Gastroesophageal sphincter (tissue), 4 donors: ENCODE data around the gene ST6GALNAC6. TPM values are rescaled to one million over a fixed set of nuclear protein-coding genes. Genes with fewer than 3 reads are reported as not detected.

Experiments used
- ATAC-seq: fragments of 150-250 bp; one replicate; pipeline ENCODE4 v1.9.1; 2016; ENCODE audit warnings: mild to moderate bottlenecking, moderate library complexity
- H3K27ac ChIP-seq, 4 donors: fragments of 200-600 bp; sonication (generic) in 3 of 4; 1 replicate in 3 of 4; 2 replicates in 1 of 4; pipeline ENCODE4 v1.5.1; 2016 to 2019
- H3K27me3 ChIP-seq: fragments of 200-600 bp; sonication (generic); one replicate; pipeline ENCODE4 v1.5.1; 2019
- H3K36me3 ChIP-seq, 2 donors: fragments of 200-600 bp; sonication (generic); one replicate each; pipeline ENCODE4 v1.5.1; 2019; ENCODE audit warnings: control low read depth in 1 of 2
- H3K4me1 ChIP-seq, 3 donors: fragments of 200-600 bp; sonication (generic); 1 replicate in 2 of 3; 2 replicates in 1 of 3; pipeline ENCODE4 v1.5.1; 2016 to 2019; ENCODE audit warnings: control low read depth in 2 of 3
- H3K4me3 ChIP-seq, 2 donors: fragments of 200-600 bp; sonication (generic); one replicate each; pipeline ENCODE4 v1.5.1; 2019; ENCODE audit warnings: mild to moderate bottlenecking in 1 of 2, moderate library complexity in 1 of 2
- H3K9me3 ChIP-seq, 3 donors: fragments of 200-600 bp; sonication (generic); one replicate each; pipeline ENCODE4 v1.5.1; 2017 to 2019; ENCODE audit warnings: control low read depth in 2 of 3
- EP300 ChIP-seq: sonication (generic); formaldehyde crosslinking; IDR thresholded peaks from one replicate; pipeline ENCODE4 v1.6.1; 2017; ENCODE audit warnings: antibody characterized with exemption, mild to moderate bottlenecking
- POLR2A ChIP-seq, 2 donors: fragments of 450-650 bp; IDR thresholded peaks; one replicate each; pipeline ENCODE4 v1.6.1; 2017; ENCODE audit warnings: antibody characterized with exemption in 2 of 2, mild to moderate bottlenecking in 2 of 2, moderate library complexity in 1 of 2
- POLR2AphosphoS5 ChIP-seq: sonication (generic); formaldehyde crosslinking; IDR thresholded peaks from one replicate; pipeline ENCODE4 v1.6.1; 2017; ENCODE audit warnings: antibody characterized with exemption
- WGBS, 2 donors: methylation state at CpG; one replicate each; pipeline ENCODE4 v1.1.5; 2018; ENCODE audit warnings: low coverage in 1 of 2; 5-methylcytosine and 5-hydroxymethylcytosine counted together
- total RNA-seq, 4 donors: library from RNA; depleted of rRNA; stranded (reverse); fragments of >200 nt; gene quantifications; one replicate each; pipeline ENCODE4 v1.1.0, GENCODE V29; 2016
- TF ChIP-seq, protein P1 (sequence below), 4 experiments: fragments of 200-600 bp in 2 of 4; fragments of 450-650 bp in 2 of 4; sonication (generic) in 1 of 4; IDR thresholded peaks; one replicate each; pipeline ENCODE4 v1.5.1; 2017 to 2019; ENCODE audit warnings: antibody characterized with exemption in 4 of 4, mild to moderate bottlenecking in 2 of 4, moderate library complexity in 2 of 4

The ST6GALNAC6 gene
- total RNA-seq, 4 donors from 2014 or later, result 112 to 146 (median 132) TPM

- no peaks in the 10 kb centered on the region for H3K36me3 ChIP-seq
- H3K4me1 ChIP-seq, result peaks cover 0 to 53% (median 22%) of the 10 kb centered on the region in 3 donors
- TF ChIP-seq POLR2A (IDR thresholded peaks at IDR 0.05), result no peak
- TF ChIP-seq, protein P1, sequence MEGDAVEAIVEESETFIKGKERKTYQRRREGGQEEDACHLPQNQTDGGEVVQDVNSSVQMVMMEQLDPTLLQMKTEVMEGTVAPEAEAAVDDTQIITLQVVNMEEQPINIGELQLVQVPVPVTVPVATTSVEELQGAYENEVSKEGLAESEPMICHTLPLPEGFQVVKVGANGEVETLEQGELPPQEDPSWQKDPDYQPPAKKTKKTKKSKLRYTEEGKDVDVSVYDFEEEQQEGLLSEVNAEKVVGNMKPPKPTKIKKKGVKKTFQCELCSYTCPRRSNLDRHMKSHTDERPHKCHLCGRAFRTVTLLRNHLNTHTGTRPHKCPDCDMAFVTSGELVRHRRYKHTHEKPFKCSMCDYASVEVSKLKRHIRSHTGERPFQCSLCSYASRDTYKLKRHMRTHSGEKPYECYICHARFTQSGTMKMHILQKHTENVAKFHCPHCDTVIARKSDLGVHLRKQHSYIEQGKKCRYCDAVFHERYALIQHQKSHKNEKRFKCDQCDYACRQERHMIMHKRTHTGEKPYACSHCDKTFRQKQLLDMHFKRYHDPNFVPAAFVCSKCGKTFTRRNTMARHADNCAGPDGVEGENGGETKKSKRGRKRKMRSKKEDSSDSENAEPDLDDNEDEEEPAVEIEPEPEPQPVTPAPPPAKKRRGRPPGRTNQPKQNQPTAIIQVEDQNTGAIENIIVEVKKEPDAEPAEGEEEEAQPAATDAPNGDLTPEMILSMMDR (IDR thresholded peaks at IDR 0.05), result no peak
- TF ChIP-seq EP300, result no peak
- no peak for TF ChIP-seq POLR2AphosphoS5
- 40 to 60% methylated on average over 1 to 2 of the region's 6 CpGs for WGBS, 2 donors
- no peaks in the 10 kb centered on the region for H3K9me3 ChIP-seq
- no peak for ATAC-seq
- peaks cover 52% of the 10 kb centered on the region for H3K27me3 ChIP-seq
- no peak overlapping the region for H3K27ac ChIP-seq
- no peak overlapping the region for H3K4me3 ChIP-seq
Observed at GRCh38 chr9:127923046-127923445, 23.6 kb upstream of the ST6GALNAC6 start.

DNA sequence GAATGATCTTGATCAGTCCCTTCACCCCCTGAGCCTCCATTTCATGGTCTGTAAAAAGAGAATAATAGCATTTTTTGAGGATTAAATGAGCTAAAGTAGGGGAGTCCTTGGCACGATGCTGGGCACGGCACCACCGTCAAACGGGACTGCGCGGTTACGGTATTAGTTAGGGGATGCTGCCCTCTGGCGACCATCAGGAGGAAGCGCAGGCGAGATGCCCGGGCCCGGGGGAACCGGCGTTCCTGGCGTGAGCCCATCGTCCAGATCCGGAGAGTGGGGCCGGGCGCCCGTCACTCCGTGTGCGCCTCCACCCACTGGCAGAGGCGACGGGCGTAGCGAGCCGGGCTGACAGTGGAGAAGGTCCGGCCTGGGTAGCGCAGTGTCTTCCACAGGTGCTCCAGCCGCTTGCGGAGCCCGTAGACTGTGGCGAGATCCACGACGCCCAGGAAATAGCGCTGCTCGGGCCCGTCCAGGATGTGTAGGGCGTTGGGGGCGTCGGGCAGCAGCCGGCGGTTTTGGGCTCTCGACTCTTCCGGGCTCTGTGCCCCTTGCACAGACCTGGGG, 22.2 kb upstream of the ST6GALNAC6 start:
- H3K9me3 ChIP-seq, result no peaks in the 10 kb centered on the region
- TF ChIP-seq EP300, result no peak
- TF ChIP-seq, protein P1 (IDR thresholded peaks at IDR 0.05), result peak in 3 of 4 experiments; percentile 95 to 98 (median 97)
- peak overlapping the region in 1 of 4 donors; percentile 33 for H3K27ac ChIP-seq
- peak overlapping the region in 1 of 2 donors; percentile 30 for H3K4me3 ChIP-seq
- 0% methylated on average over 2 of the region's 45 CpGs; no CpG with 5 or more reads in 1 of the 2 donors for WGBS, 2 donors
- H3K36me3 ChIP-seq, result no peaks in the 10 kb centered on the region
- H3K4me1 ChIP-seq, result peaks cover 0 to 49% (median 19%) of the 10 kb centered on the region in 3 donors
- peaks cover 38% of the 10 kb centered on the region for H3K27me3 ChIP-seq
- ATAC-seq, result peak; percentile 10

DNA sequence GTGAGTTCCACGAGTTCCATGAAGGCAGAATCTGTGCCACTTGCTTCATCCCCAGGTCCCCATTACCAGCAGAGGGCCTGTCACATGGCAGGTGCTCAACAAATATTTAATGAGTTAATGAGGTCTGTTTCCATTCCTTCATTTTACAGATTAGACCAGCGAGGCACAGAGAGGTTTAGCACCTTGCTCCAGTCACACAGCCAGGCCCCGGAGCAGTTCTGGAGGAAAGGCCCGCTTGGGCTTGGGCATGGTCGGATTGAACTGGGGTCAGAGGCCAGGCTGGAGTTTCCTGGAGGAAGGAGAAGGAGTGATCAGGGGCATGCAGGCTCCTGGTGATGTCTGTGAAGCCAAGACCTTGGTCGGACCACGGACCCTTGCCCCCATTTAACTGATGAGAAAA, 21.4 kb upstream of the ST6GALNAC6 start:
- peaks cover 30% of the 10 kb centered on the region for H3K27me3 ChIP-seq
- no peak overlapping the region for H3K4me3 ChIP-seq
- H3K4me1 ChIP-seq, result peaks cover 0 to 54% (median 23%) of the 10 kb centered on the region in 3 donors
- TF ChIP-seq POLR2AphosphoS5, result no peak
- no peak for TF ChIP-seq POLR2A (IDR thresholded peaks at IDR 0.05)
- TF ChIP-seq, protein P1 (IDR thresholded peaks at IDR 0.05), result no peak
- TF ChIP-seq EP300, result no peak
- no peaks in the 10 kb centered on the region for H3K9me3 ChIP-seq
- no peaks in the 10 kb centered on the region for H3K36me3 ChIP-seq
- whole genome bisulfite sequencing, 2 donors, result 60 to 71% methylated on average over 1 to 2 of the region's 7 CpGs
- no peak for ATAC-seq
- peak overlapping the region in 1 of 4 donors; percentile 83 for H3K27ac ChIP-seq

DNA sequence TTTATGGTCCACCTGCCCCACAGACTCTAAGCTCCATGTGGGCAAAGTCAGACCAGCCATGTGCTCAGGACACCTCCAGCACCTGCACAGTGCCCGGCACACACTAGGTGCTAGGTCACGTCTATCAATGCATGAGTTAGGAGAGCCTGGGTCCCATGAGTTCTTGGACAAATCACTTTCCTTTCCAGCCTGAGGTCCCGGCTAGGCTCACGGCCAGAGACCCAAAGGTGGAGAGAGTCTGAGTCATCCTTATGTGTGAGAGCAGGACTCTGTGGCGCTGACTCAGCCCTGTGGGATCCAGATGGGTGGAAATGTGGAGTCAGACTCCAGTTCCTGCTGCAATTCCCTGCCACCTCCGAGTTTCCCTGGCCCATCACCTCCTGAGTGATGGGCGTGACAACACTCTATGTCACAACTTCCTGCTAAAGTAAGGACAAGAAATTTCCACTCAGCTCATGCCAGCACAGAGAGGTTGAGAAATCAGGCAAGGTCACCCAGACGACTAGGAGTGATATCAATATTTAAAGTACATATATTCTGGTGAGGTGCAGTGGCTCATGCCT, 19.9 kb upstream of the ST6GALNAC6 start:
- no peak overlapping the region for H3K4me3 ChIP-seq
- H3K27ac ChIP-seq, result peak overlapping the region in 3 of 4 donors; percentile 82 to 86 (median 83)
- H3K27me3 ChIP-seq, result peaks cover 17% of the 10 kb centered on the region
- H3K36me3 ChIP-seq, result peaks cover 0 to 6% of the 10 kb centered on the region in 2 donors
- ATAC-seq, result peak; percentile 83
- no peaks in the 10 kb centered on the region for H3K9me3 ChIP-seq
- TF ChIP-seq EP300 (no peak), POLR2AphosphoS5 (peak; percentile 89)
- peaks cover 0 to 68% (median 29%) of the 10 kb centered on the region in 3 donors for H3K4me1 ChIP-seq
- 0 to 13% methylated on average over 1 to 2 of the region's 8 CpGs for WGBS, 2 donors

- H3K27ac ChIP-seq, result peak overlapping the region in 3 of 4 donors; percentile 82 to 86 (median 83)
- no peaks in the 10 kb centered on the region for H3K9me3 ChIP-seq
- peaks cover 0 to 12% of the 10 kb centered on the region in 2 donors for H3K36me3 ChIP-seq
- WGBS, 2 donors, result 78 to 93% methylated on average over 6 to 8 of the region's 8 CpGs
- H3K4me3 ChIP-seq, result no peak overlapping the region
- peaks cover 10% of the 10 kb centered on the region for H3K27me3 ChIP-seq
- no peak for ATAC-seq
- H3K4me1 ChIP-seq, result peaks cover 0 to 68% (median 29%) of the 10 kb centered on the region in 3 donors
- TF ChIP-seq POLR2AphosphoS5 (no peak), POLR2A (IDR thresholded peaks at IDR 0.05) (no peak), EP300 (no peak)
- TF ChIP-seq, protein P1 (IDR thresholded peaks at IDR 0.05), result no peak
Observed at GRCh38 chr9:127918183-127919107, 19.0 kb upstream of the ST6GALNAC6 start.
